HepG2 (cell line): ENCODE measurements around the gene MGA. TPM values are rescaled to one million over a fixed set of nuclear protein-coding genes. Genes with fewer than 3 reads are reported as not detected.

ENCODE experiments used
- ATAC-seq: fragments of 200-7000 bp; cut with Tn5 transposase; 3 replicates; pipeline ENCODE4 v1.9.1; 2020; ENCODE audit warnings: mild to moderate bottlenecking, moderate library complexity
- BruUV-seq: library from RNA; stranded (reverse); fragments of 400-500 nt; replicated peaks from 2 replicates; lab custom pipeline; 2021; lab: Mats Ljungman, UMichigan
- CTCF ChIA-PET: fragments of 300-600 bp; formaldehyde crosslinking; extraction: SDS; loops from one replicate; lab custom pipeline; 2021; ENCODE audit warnings: low total read pairs, inconsistent platforms, low intra/inter-chr PET ratio; lab: Yijun Ruan, JAX
- POLR2A ChIA-PET: fragments of 350-600 bp; sonication (Branson Sonifier 250); formaldehyde crosslinking; loops from one replicate; lab custom pipeline; 2020; ENCODE audit warnings: antibody characterized with exemption, inconsistent platforms; lab: Yijun Ruan, JAX
- DNase-seq: peaks from one replicate; pipeline ENCODE4 v3.0.0-alpha.2; 2015; ENCODE audit warnings: low spot score
- FAIRE-seq: peaks from 3 replicates; lab custom pipeline; 2011; peaks lifted over from hg19 to GRCh38; lab: Jason Lieb, UNC
- H2AFZ ChIP-seq: one replicate; pipeline ENCODE4 v1.6.1; 2011; ENCODE audit warnings: low read length, inconsistent platforms
- H3K27ac ChIP-seq: fragments of 300-600 bp; 3 replicates; pipeline ENCODE4 v1.8.0; 2011; ENCODE audit warnings: mixed run types, mild to moderate bottlenecking, mixed read lengths, low read length, inconsistent platforms; ENCODE audit not compliant: insufficient read depth; ENCODE audit errors: extremely low read length
- H3K27me3 ChIP-seq, 2 experiments: fragments of 200-600 bp in 1 of 2; 2 replicates in 1 of 2; 3 replicates in 1 of 2; pipeline versions ENCODE4 v1.6.0 to v1.8.0; 2011; ENCODE audit warnings: low read length in 2 of 2, mild to moderate bottlenecking in 2 of 2, moderate library complexity in 2 of 2, inconsistent platforms in 1 of 2; ENCODE audit not compliant: insufficient read depth in 2 of 2, control insufficient read depth in 1 of 2
- H3K36me3 ChIP-seq, 2 experiments: fragments of 200-600 bp in 1 of 2; replicated peaks in 1 of 2; 2 replicates in 1 of 2; 3 replicates in 1 of 2; pipeline versions ENCODE4 v1.5.1 to v1.8.0; 2011; ENCODE audit warnings: low read length in 2 of 2, inconsistent platforms in 1 of 2; ENCODE audit not compliant: insufficient read depth in 2 of 2, control insufficient read depth in 1 of 2
- H3K4me1 ChIP-seq: 2 replicates; pipeline ENCODE4 v1.5.1; 2012; ENCODE audit warnings: low read length, inconsistent platforms; ENCODE audit not compliant: insufficient read depth
- H3K4me2 ChIP-seq: 2 replicates; pipeline ENCODE4 v1.6.0; 2011; ENCODE audit warnings: low read depth, low read length, inconsistent platforms
- H3K4me3 ChIP-seq, 3 experiments: fragments of 200-600 bp in 1 of 3; sonication (generic), shearing (Covaris generic) in 1 of 3; replicated peaks in 1 of 3; 2 replicates each; pipeline ENCODE4 v1.5.1; 2011 to 2016; ENCODE audit warnings: low read length in 3 of 3, inconsistent platforms in 2 of 3, low read depth in 2 of 3, mild to moderate bottlenecking in 2 of 3, control low read depth in 1 of 3, mixed read lengths in 1 of 3; ENCODE audit not compliant: insufficient read depth in 1 of 3
- H3K79me2 ChIP-seq: one replicate; pipeline ENCODE4 v1.6.1; 2011; ENCODE audit warnings: low read length, inconsistent platforms; ENCODE audit not compliant: insufficient read depth
- H3K9ac ChIP-seq: 2 replicates; pipeline ENCODE4 v1.6.0; 2011; ENCODE audit warnings: mild to moderate bottlenecking, low read depth, low read length, inconsistent platforms; ENCODE audit not compliant: insufficient read depth
- H3K9me3 ChIP-seq: 2 replicates; pipeline ENCODE4 v1.5.1; 2012; ENCODE audit warnings: mild to moderate bottlenecking, low read length
- H4K20me1 ChIP-seq: 2 replicates; pipeline ENCODE4 v1.6.0; 2011; ENCODE audit warnings: inconsistent platforms, mild to moderate bottlenecking, low read length, moderate library complexity; ENCODE audit not compliant: insufficient read depth
- ATF5 ChIP-seq: sonication (generic); formaldehyde crosslinking; IDR thresholded peaks from 2 replicates; pipeline ENCODE4 v1.4.0; 2020; ENCODE audit warnings: mild to moderate bottlenecking, low read depth, missing genetic modification reagents
- JUNB ChIP-seq: sonication (generic); formaldehyde crosslinking; IDR thresholded peaks from 2 replicates; pipeline ENCODE4 v1.8.0; 2022; ENCODE audit warnings: missing genetic modification reagents, mild to moderate bottlenecking, borderline replicate concordance
- NR2C2 ChIP-seq: sonication (generic); formaldehyde crosslinking; IDR thresholded peaks from 2 replicates; pipeline ENCODE4 v1.4.0; 2020; ENCODE audit warnings: missing genetic modification reagents, mild to moderate bottlenecking, moderate library complexity, borderline replicate concordance
- PBX3 ChIP-seq: sonication (generic); formaldehyde crosslinking; IDR thresholded peaks from 2 replicates; pipeline ENCODE4 v1.8.1; 2023; ENCODE audit warnings: missing genetic modification reagents, inconsistent platforms, borderline replicate concordance
- SNAPC5 ChIP-seq: sonication (generic); formaldehyde crosslinking; IDR thresholded peaks from 2 replicates; pipeline ENCODE4 v1.8.1; 2023; ENCODE audit warnings: mild to moderate bottlenecking, missing genetic modification reagents, borderline replicate concordance
- SOX13 ChIP-seq, 3 experiments: fragments of 450-650 bp in 1 of 3; sonication (generic) in 1 of 3; formaldehyde crosslinking in 1 of 3; IDR thresholded peaks in 2 of 3; conservative IDR thresholded peaks in 1 of 3; 2 replicates each; pipeline versions ENCODE4 v1.5.0 to v1.6.1; 2016 to 2020; ENCODE audit warnings: antibody characterized with exemption in 1 of 3, mild to moderate bottlenecking in 1 of 3, missing compliant biosample characterization in 1 of 3, missing genetic modification reagents in 1 of 3, moderate library complexity in 1 of 3
- THAP8 ChIP-seq: sonication (generic); formaldehyde crosslinking; IDR thresholded peaks from 2 replicates; pipeline ENCODE4 v1.5.1; 2020; ENCODE audit warnings: missing genetic modification reagents, mild to moderate bottlenecking, borderline replicate concordance
- ZBED4 ChIP-seq: sonication (generic); formaldehyde crosslinking; IDR thresholded peaks from 2 replicates; pipeline ENCODE4 v1.4.0; 2020; ENCODE audit warnings: missing genetic modification reagents, borderline replicate concordance
- ZBTB7A ChIP-seq: sonication (generic); formaldehyde crosslinking; IDR thresholded peaks from 2 replicates; pipeline ENCODE4 v1.8.0; 2022; ENCODE audit warnings: mild to moderate bottlenecking, missing genetic modification reagents
- ZFY ChIP-seq: sonication (generic); formaldehyde crosslinking; IDR thresholded peaks from 2 replicates; pipeline ENCODE4 v1.4.0; 2020; ENCODE audit warnings: missing genetic modification reagents
- ZNF562 ChIP-seq: sonication (generic); formaldehyde crosslinking; IDR thresholded peaks from 2 replicates; pipeline ENCODE4 v1.8.0; 2022; ENCODE audit warnings: missing genetic modification reagents, borderline replicate concordance
- ZNF724P ChIP-seq: sonication (generic); formaldehyde crosslinking; IDR thresholded peaks from 2 replicates; pipeline ENCODE4 v1.8.0; 2022; ENCODE audit warnings: missing genetic modification reagents, borderline replicate concordance
- ZNF879 ChIP-seq: sonication (generic); formaldehyde crosslinking; IDR thresholded peaks from 2 replicates; pipeline ENCODE4 v1.8.1; 2023; ENCODE audit warnings: missing genetic modification reagents
- WGBS: methylation state at CpG from one replicate; pipeline ENCODE4 v1.1.6; 2017; ENCODE audit warnings: low lambda C conversion rate; 5-methylcytosine and 5-hydroxymethylcytosine counted together
- in situ Hi-C: cut with HindIII; loops from 2 replicates; pipeline ENCODE4 v1.10.0; 2017; ENCODE audit warnings: low pct_unique_long_range_greater_than_20kb; ENCODE audit not compliant: extremely low pct_ligation_motif_present
- intact Hi-C: fragments of 100-400 bp; cut with micrococcal nuclease; formaldehyde crosslinking; loops from one replicate; pipeline ENCODE4 v1.10.0; 2022; ENCODE audit not compliant: unreplicated experiment
- polyA plus RNA-seq, 8 experiments: library from polyadenylated mRNA; depleted of rRNA in 3 of 8; stranded (reverse) in 7 of 8; unstranded in 1 of 8; fragments of >200 nt; fragmentation: Illumina TruSeq in 4 of 8; extraction: Trizol in 4 of 8; gene quantifications; 2 replicates each; pipeline versions ENCODE4 v1.2.1 to v1.2.3, GENCODE V29; 2011 to 2016; ENCODE audit warnings: low read depth in 4 of 8, missing spikeins in 1 of 8, mixed read lengths in 1 of 8; ENCODE audit not compliant: insufficient read depth in 1 of 8
- total RNA-seq, 5 experiments: library from RNA; depleted of rRNA; stranded (reverse); fragments of >200 nt; fragmentation: Illumina TruSeq; extraction: Trizol; gene quantifications; 2 replicates each; pipeline ENCODE4 v1.2.3, GENCODE V29; 2016; ENCODE audit warnings: low read depth in 1 of 5

MGA gene
- total and polyA plus RNA-seq, 2 of the 13 experiments (the other 11 are each of a cell fraction or from before 2014, with no cell fraction given), result 5.3 to 59.0 TPM

GRCh38 chr15:41809121-41809520 is 148.9 kb downstream of the MGA start:
- DNase-seq (no peak), ATAC-seq (no peak), FAIRE-seq (no peak)
- no peaks in the 10 kb centered on the region for H3K79me2 ChIP-seq
- H3K4me2 ChIP-seq, result no peak overlapping the region
- 75% methylated on average over 2 of the region's 2 CpGs for WGBS
- peaks cover 2 to 3% of the 10 kb centered on the region in 2 experiments; a peak in 1 of 5 replicates for H3K36me3 ChIP-seq
- H3K9ac ChIP-seq, result no peak overlapping the region
- no peaks in the 10 kb centered on the region for H3K27me3 ChIP-seq
- TF ChIP-seq JUNB (CRISPR knock-in tag) (no peak), ZNF879 (CRISPR knock-in tag) (no peak), ZBTB7A (CRISPR knock-in tag) (no peak), SOX13 (IDR thresholded peaks at IDR 0.05) (no peak), SOX13 (CRISPR knock-in tag; conservative IDR thresholded peaks at IDR 0.05 in 1 of 2, IDR thresholded peaks at IDR 0.05 in 1 of 2) (no peak), ATF5 (no peak), ZFY (no peak), THAP8 (CRISPR knock-in tag) (no peak), ZBED4 (CRISPR knock-in tag) (no peak), ZNF724P (CRISPR knock-in tag) (no peak), SNAPC5 (CRISPR knock-in tag) (no peak), PBX3 (CRISPR knock-in tag) (no peak), ZNF562 (no peak), NR2C2 (no peak)
- no peaks in the 10 kb centered on the region for H3K4me1 ChIP-seq
- intact Hi-C loops, result no loop called here
- POLR2A ChIA-PET, result no interaction called here
- no peaks in the 10 kb centered on the region for H4K20me1 ChIP-seq
- H2AFZ ChIP-seq, result no peak overlapping the region
- no peak overlapping the region for H3K4me3 ChIP-seq
- in situ Hi-C loops, result no loop called here
- H3K27ac ChIP-seq, result no peak overlapping the region
- H3K9me3 ChIP-seq, result no peaks in the 10 kb centered on the region
- CTCF ChIA-PET, result interaction anchor here (4.8 kb wide), 1 partner anchor 36 kb away, joined by 98 read pairs; the partner anchor contains the start of gene MAPKBP1
- no TSS peak for BruUV-seq
